ENCODE measurements around the gene PLS1.
A peak's percentile ranks its signal among the peaks of the same experiment; 100 is the strongest.
"Not testable (repeated sequence)": the region's sequence is repeated elsewhere in the genome, so short reads cannot be mapped to it uniquely, and the experiment has no call there.

PLS1 gene

DNA sequence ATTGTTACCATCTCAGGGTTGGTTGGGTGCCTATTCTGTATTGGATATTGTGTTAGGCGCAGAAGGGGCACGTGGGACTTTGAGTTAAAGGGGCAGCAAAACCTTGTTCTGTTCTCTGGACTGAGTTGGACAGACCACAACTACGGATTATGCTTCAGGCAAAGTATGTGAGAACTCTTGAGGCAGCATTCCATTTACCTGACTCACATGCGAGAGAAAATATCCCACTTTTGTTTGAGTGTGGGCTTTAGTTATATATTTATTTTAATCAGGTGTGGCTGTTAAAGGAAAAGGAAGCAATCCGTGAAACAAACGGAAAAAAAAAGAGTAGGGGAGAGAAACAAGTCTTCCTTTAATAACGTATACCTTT lies 627 bp upstream of the PLS1 start:
- peak; percentile 25 for DNase-seq (ENCODE audit: low read depth)

GRCh38 chr3:142596726-142597088 lies 514 bp downstream of the PLS1 start:
- no peak for DNase-seq (ENCODE audit: low read depth)

GRCh38 chr3:142597906-142598305 lies 1.7 kb downstream of the PLS1 start:
- no peak for DNase-seq (ENCODE audit: low read depth)

- no peak for DNase-seq (ENCODE audit: low read depth)
Measured at GRCh38 chr3:142601713-142602112, 5.5 kb downstream of the PLS1 start.

DNA sequence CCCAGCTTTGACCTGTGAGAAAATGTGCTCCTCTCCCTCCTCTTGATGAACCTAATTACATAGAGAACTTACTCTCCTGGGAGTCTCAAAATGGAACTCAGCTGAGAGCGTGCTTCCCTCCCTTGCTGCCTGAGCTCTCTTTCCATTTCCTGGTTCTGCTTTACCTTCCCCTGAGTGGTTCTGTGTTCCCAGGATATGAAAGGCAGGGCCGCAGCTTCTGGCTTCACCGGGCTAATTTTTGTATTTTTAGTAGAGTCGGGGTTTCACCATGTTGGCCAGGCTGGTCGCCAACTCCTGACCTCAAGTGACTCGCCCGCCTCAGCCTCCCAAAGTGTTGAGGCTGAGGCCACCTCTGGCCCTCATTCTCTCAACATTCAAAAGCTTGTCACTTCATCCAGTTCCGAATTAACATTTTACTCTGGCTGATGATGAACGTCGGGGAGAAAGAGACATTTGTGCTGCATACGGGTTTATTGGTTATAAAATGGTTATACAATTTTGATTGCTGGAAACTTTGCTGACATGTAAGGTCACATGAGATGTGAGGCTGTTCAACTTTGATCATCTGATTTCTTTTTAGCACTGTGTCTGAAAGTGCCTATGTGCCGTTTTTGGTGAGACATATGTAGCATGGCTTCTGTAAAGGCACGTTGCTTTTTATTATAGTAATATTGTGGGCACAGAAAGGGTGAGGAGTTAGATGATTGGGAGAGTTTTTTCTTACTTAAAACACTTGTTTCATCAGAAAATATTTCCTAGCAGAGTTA lies 6.6 kb downstream of the PLS1 start:
- no peak for DNase-seq (ENCODE audit: low read depth)

- not testable (repeated sequence) for DNase-seq (ENCODE audit: low read depth)
Measured at GRCh38 chr3:142603386-142603705, 7.2 kb downstream of the PLS1 start.

GRCh38 chr3:142604940-142605339 lies 8.7 kb downstream of the PLS1 start:
- no peak for DNase-seq (ENCODE audit: low read depth)

DNA sequence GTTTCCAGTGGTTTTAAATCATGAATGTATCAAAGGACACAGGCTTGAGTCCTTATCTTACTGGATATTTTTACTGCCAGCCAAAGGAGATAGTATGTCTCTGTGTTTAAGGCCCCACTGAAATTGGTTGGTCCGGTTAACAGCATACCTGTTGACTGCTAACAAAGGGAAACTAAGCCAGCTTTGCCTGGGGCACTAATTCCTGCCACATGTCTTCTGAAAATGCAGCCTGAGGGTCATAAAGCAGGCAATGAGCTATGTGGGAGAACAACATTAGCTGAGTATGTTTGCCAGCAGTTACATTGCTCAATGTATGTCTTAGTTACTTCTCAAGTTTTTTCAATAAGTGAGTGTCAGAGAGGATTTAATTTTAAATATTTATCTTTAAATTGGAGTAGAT lies 12.4 kb downstream of the PLS1 start:
- peak; percentile 18 for DNase-seq (ENCODE audit: low read depth)

- DNase-seq (ENCODE audit: low read depth): no peak
Measured at GRCh38 chr3:142609136-142609535, 12.9 kb downstream of the PLS1 start.

GRCh38 chr3:142611206-142611605 lies 15.0 kb downstream of the PLS1 start:
- no peak for DNase-seq (ENCODE audit: low read depth)

DNA sequence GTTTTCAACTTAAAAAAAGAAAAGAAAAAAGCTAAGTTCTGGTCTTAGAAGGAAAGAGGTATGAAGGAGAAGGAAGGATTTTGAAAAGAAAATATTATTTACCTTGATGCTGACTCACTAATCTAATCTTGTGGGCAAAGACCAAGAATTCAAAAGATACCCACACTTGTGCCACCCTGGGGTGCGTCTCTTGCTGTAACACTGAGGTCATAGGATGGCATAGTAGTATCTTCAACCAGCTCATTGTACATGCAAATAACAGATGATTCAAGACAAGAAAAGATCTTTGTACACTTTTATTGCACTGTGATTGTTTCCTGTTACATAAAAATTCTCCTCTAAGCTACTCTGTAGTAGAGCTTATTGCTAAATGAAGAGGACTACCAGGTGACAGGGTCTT lies 17.3 kb downstream of the PLS1 start:
- no peak for DNase-seq (ENCODE audit: low read depth)

- no peak for DNase-seq (ENCODE audit: low read depth)
Measured at GRCh38 chr3:142614059-142614626, 17.9 kb downstream of the PLS1 start.

DNA sequence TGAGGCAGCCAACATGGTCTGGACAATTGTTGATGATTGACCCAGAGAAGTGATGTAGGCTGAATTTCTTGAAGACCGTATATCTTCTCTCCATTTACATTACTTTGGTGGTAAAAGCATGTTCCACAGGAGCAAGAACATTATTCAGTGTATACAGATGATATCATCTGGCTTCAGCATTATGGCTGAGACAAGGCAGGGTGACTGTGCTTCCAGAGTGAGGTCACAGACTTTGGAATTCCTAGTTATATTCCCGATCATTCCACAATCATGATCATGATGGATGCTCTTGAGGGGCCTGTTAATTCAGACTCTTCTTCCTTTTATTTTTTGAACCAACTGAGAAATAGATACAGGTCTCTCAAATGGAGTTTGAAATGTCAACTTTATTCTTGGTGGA lies 19.0 kb downstream of the PLS1 start:
- no peak for DNase-seq (ENCODE audit: low read depth)

GRCh38 chr3:142618917-142619461 lies 22.8 kb downstream of the PLS1 start:
- no peak for DNase-seq (ENCODE audit: low read depth)

DNA sequence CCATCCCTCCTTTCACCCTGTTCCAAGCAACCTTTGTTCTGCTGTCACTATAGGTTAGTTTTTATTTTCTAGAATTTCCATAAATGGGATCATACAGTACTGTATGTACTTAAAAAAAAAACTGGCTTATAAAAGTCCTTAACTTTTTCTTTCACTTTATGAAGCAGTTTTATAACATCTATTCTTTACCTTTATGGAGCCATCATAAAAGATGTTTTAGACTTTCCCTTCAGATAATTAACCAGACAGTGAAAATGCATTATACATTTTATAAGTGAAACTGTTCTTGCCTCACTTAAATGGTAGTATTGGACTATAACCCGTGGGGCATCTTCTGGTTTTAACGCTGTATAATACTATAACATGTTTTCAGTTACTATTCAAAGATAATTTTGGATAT lies 26.2 kb downstream of the PLS1 start:
- DNase-seq (ENCODE audit: low read depth): no peak

- DNase-seq (ENCODE audit: low read depth): no peak
Measured at GRCh38 chr3:142623194-142623593, 27.0 kb downstream of the PLS1 start.

GRCh38 chr3:142624341-142625152 lies 28.4 kb downstream of the PLS1 start:
- peak; percentile 69 for DNase-seq (ENCODE audit: low read depth)

GRCh38 chr3:142625153-142625440 lies 28.9 kb downstream of the PLS1 start:
- DNase-seq (ENCODE audit: low read depth): no peak

GRCh38 chr3:142626971-142627370 lies 30.8 kb downstream of the PLS1 start:
- no peak for DNase-seq (ENCODE audit: low read depth)

DNA sequence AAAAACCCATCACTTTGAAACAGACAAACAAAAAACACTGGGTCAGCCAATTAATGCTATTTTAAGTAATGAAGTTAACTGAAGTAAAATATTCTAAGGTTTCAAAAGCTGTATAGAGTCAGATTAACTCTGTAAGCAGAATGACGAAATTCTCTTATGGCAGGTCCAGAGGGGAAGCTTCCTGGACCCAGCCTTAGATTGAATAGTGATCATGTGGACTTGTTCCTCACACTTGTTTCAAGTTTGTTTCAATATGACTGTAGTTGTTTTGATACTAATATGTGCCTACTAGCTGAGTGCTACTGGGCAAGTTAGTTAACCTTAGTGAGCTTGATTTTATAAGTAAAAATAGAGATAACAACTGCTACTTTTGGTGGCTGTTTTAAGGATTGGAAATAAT lies 32.6 kb downstream of the PLS1 start:
- DNase-seq (ENCODE audit: low read depth): no peak

GRCh38 chr3:142633073-142633472 lies 36.9 kb downstream of the PLS1 start:
- DNase-seq (ENCODE audit: low read depth): no peak

- no peak for DNase-seq (ENCODE audit: low read depth)
Measured at GRCh38 chr3:142636050-142636449, 39.9 kb downstream of the PLS1 start.

DNA sequence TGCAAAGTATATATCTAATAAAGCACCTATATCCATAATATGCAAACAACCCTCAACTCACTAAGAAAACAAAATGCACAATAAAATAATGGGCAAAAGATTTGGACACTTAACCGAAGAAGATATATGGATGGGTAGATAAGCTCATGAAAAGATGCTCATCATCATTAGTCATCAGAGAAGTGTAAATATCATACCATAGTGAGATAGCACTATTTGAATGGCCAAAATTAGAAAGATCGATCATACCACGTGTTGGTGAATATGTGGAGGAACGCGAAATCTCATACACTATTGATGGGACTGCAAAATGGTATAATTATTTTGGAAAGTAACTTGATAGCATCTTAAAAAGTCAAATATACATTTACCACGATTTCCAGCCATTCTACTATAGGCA lies 40.5 kb downstream of the PLS1 start:
- no peak for DNase-seq (ENCODE audit: low read depth)

Measured in fibroblast of gingiva (primary cell).